SIG-M5 (cell line): ENCODE measurements around the gene RALGAPA2.

Experiments used
- DNase-seq: peaks from one replicate; lab custom pipeline; 2025; lab: John Stamatoyannopoulos, UW

RALGAPA2 gene

GRCh38 chr20:20536240-20536933, 176.1 kb downstream of the RALGAPA2 start:
- no peak for DNase-seq

DNA sequence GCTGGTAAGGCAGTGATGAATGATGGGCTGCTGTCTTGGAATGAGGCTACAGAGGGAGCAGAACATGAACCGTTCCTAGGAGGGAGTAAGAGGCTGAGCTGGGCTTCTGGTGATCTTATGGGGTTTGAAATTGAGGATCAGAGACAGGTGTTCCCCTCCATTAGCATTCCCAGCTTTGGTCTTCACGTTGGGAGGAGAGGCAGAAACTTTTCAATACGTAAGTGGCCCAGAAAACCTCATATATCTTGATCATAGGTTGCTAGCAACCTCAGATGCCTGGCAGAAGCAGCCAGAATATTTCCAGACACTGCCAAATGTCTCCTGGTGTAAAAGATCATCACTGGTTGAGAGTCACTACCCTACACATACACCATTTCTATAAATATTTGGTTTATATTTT, 177.4 kb downstream of the RALGAPA2 start:
- DNase-seq, result no peak

- no peak for DNase-seq
Observed at GRCh38 chr20:20531283-20531682, 181.2 kb downstream of the RALGAPA2 start.

DNA sequence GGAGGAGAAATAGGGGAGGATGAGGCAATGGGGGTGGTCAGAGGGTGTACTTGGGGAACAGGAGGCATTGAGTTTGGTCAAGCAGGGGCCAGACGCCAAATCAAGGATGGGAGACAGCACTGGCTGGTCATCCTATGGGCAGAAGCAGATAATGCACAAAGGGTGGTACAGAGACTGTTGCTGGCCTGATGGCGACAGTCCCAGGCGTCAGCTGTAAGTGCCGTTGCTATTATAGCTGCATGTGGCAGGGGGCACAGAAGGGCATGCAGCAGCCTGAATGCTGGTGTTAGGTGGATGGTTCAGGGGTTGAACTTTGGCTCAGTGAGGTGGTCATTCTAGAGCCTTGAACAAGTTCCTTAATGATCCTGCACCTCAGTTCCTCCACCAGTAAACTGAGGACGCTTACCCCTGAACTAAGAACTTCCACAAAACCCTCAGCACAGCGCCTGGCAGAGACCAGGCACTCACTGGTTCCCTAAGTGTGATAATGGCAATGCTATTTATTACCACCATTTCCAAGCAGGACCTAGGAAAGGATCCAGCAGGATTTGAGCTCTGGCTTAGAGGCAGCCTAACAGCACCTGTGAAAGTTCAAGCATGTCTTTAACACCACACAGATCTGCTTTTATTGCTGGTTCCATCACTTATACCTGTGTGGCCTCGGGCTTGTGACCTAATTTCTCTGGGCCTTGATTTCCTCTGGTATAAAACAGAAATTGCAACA, 181.9 kb downstream of the RALGAPA2 start:
- DNase-seq, result no peak

GRCh38 chr20:20529597-20529996, 182.8 kb downstream of the RALGAPA2 start:
- DNase-seq, result no peak

GRCh38 chr20:20528861-20529260, 183.6 kb downstream of the RALGAPA2 start:
- no peak for DNase-seq

GRCh38 chr20:20527661-20528060, 184.8 kb downstream of the RALGAPA2 start:
- DNase-seq, result no peak

- no peak for DNase-seq
Observed at GRCh38 chr20:20525756-20526155, 186.7 kb downstream of the RALGAPA2 start.

DNA sequence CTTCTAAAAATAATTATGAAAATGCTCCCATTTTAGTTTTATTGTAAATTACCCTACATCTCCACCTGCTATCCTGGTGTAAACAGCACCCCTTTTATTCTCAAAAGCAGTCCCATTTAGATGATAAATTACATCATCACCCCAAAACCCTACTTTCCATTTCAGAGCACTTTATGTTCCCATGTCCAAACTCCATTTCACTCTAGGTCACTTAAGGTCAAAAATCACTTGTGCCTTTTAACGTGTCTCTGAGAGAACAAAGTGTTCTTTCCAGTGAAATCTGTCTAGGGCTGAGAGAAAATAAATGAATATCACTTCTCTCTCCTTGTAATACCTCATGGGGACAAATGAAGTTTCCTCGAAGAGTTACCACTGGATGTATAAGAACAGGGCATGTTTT, 187.2 kb downstream of the RALGAPA2 start:
- DNase-seq, result no peak

DNA sequence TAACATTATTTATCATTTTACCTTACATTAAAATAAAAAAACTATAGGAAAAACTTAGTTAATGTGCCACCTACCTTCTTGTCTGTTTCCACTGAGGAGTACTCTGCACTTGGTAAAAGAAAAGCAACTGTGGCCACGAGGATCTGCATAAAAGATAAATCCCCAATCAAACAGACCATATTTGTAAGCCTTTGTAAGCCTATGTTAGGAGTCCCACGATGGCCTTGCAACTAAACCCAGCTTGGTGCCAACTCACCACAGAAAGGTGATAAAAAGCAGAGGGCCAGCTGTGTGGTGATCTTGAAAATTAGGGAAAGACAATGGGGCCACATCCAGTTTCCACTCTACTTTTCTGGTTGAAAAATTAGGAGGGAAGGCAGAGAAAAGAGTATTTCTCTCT, 187.7 kb downstream of the RALGAPA2 start:
- DNase-seq, result no peak

DNA sequence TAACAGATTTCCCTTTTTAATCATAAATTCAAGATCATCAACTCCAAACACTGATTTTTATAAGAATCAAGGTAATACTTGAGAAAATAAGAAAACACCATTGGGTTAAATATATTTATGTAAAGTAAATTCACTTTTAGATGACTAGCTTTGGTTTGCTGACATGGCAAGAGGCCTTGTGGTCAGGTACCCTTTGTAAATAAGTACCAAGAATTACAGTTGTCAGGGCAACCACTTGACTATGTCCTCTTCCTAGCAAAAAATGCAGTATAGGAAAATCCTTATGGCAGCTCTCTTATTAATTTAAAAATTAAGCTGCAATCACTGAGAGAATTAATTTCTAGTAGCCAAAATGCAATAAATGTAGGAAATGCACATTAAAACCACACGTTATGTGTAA, 190.7 kb downstream of the RALGAPA2 start:
- DNase-seq, result no peak

DNA sequence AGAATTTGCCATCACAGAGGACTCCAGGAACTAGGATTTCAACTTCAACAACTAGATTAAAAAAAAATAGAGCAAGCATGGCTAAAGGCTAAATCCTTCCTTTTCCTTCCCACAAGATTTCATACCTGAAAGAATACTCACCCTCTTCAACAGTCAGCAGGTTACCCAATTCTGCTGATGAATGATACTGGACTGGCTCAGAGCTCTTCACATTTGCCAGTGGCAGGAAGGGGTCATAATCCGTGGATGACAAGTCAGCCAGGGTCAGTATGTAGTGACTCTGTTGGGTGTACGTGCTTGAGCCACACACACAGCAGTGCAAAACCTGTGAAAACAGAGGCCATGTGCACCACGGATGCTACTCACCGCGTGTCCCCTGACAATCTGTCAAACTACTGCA, 191.7 kb downstream of the RALGAPA2 start:
- DNase-seq, result no peak

GRCh38 chr20:20519269-20519668, 193.2 kb downstream of the RALGAPA2 start:
- DNase-seq, result no peak

GRCh38 chr20:20518263-20518662, 194.2 kb downstream of the RALGAPA2 start:
- DNase-seq, result no peak

DNA sequence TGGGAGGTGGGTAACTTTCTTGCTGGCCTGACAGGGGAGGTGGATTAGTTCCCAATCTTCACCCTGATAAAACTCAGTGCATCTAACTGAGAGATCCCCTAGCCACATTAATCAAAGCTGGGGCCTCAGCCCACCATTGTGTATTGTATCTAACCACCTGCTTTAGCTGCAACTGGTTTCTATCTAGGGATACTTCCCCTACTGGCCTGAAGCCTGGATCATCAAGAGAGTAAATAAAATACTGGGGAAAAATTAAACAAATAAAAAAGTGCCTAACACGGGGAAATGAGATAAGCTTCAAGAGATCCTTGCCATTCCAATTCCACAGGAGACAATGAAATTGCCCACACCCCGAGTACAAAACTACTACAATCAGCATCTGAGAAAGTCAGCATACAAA, 195.1 kb downstream of the RALGAPA2 start:
- DNase-seq, result no peak

DNA sequence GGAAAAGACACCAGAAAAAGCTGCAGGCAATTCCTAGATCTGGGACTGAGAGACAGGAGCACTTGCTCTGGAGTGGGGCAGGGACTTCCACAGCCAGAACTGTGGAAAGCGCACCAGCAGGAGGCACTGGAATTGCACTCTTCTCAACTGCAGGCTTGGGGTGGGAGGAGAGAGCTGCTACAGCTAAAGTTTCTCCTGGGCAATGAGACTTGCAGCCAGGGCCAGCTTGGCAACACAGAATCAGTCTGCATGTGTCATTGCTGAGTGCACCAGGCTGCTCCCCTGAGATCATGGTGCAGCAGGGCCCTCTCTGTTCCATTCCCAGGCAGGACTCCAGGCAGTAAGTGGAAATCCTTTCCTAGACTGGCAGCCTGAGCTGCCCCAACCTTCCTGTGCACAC, 198.7 kb downstream of the RALGAPA2 start:
- DNase-seq, result no peak

DNA sequence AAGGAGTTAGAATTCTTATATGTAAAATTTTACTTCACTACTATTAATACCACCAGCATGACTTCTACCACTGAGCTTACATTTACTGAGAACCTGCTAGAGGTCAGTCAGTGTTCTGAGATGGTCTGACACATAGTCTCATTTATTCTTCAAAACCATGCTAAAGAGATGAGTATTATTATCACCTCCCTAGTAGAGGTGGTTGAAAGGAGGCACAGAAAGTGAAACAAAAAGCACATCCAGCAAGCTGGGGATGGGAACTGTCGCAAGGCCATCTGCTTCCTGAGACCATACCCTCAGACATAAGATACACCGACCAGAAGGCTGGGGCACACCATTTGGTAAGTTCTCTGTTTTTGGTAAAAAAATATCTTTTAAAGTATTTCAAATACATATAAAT, 206.9 kb downstream of the RALGAPA2 start:
- no peak for DNase-seq

- DNase-seq, result no peak
Observed at GRCh38 chr20:20503777-20504530, 208.5 kb downstream of the RALGAPA2 start.

- no peak for DNase-seq
Observed at GRCh38 chr20:20501128-20501527, 211.3 kb downstream of the RALGAPA2 start.

- DNase-seq, result no peak
Observed at GRCh38 chr20:20500312-20500711, 212.1 kb downstream of the RALGAPA2 start.

DNA sequence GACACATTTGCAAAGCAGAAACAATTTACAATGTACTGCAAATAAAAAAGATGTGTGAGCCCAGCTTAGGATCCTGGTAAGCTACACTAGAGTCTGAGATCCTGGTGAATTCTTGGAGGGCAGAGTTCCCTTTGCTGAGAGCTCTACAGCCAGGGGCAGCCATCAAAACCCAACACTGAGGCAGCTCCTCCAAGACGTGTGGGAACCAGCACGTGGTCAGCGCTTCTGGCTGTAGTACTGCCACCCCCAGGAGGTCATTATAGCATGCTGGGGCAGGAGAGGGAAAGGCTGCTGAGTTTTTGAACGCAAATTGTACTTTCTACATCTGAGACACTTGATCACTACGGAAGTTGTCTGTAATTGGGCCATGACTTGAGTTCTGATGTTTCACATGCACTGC, 213.0 kb downstream of the RALGAPA2 start:
- no peak for DNase-seq

DNA sequence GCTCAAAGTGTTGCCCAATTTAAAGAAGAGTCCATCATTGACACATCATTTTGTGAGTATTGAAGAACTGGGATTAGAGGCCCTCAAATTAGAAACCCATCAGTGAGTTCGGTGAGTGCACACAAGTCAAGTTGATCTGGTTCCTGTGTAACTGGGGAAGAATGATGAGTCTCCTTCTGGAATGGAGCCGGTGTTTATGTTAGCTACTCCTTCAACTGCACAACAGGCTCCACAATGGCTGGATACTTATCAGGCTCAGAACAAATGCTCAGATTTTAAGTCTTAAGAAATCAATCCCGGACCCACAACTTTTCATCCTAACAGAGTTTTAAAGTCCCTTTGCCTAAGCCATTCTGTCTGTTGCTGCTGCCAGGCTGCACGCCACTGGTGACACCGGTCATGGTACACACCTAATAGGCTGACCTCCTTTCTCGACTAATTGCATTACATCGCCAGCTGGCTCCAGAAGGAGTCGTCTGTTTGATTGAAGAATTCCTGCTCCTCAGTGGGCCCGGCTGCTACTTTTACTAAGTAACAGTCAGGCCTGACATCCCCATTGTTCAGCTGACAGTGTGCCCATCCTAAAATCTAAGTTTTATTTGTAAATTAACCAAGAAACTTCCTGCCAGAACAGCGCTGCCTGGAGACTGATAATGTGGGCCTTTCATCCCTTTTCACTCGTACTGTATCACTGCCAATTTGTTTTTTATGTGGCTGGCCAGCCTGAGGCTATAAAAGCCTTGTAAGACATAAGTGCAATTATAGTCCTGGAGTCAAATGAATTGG, 214.2 kb downstream of the RALGAPA2 start:
- no peak for DNase-seq
